Measurements from ENCODE around the gene MFGE8. TPM values are rescaled to one million over a fixed set of nuclear protein-coding genes. Genes with fewer than 3 reads are reported as not detected.

Gene MFGE8
- total RNA-seq, 4 donors from 2014 or later, result 341 to 594 (median 450) TPM

GRCh38 chr15:88902221-88902835 lies 10.9 kb downstream of the MFGE8 start:
- TF ChIP-seq, protein P1, sequence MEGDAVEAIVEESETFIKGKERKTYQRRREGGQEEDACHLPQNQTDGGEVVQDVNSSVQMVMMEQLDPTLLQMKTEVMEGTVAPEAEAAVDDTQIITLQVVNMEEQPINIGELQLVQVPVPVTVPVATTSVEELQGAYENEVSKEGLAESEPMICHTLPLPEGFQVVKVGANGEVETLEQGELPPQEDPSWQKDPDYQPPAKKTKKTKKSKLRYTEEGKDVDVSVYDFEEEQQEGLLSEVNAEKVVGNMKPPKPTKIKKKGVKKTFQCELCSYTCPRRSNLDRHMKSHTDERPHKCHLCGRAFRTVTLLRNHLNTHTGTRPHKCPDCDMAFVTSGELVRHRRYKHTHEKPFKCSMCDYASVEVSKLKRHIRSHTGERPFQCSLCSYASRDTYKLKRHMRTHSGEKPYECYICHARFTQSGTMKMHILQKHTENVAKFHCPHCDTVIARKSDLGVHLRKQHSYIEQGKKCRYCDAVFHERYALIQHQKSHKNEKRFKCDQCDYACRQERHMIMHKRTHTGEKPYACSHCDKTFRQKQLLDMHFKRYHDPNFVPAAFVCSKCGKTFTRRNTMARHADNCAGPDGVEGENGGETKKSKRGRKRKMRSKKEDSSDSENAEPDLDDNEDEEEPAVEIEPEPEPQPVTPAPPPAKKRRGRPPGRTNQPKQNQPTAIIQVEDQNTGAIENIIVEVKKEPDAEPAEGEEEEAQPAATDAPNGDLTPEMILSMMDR (IDR thresholded peaks at IDR 0.05), result no peak
- no peak for DNase-seq (ENCODE audit: low spot score)
- no peak for ATAC-seq (ENCODE audit: low FRiP score)

- TF ChIP-seq, protein P1 (IDR thresholded peaks at IDR 0.05), result no peak
- DNase-seq (ENCODE audit: low spot score), result no peak
- no peak for ATAC-seq (ENCODE audit: low FRiP score)
These were observed 11.5 kb downstream of the MFGE8 start for GRCh38 chr15:88901508-88902220.

DNA sequence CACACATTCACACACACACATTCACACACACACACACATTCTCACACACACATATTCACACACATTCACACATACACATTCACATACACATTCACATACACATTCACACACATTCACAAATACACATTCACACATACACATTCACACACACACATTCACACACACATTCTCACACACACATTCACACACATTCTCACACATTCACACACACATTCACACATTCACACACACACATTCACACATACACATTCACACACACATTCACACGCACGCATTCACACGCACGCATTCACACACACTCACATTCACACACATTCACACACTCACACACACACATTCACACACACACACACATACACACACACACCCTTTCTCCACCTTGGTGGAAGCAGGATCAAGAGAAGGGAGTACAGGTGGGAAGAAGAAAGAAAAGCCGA lies 12.2 kb downstream of the MFGE8 start:
- DNase-seq (ENCODE audit: low spot score) (no peak), ATAC-seq (ENCODE audit: low FRiP score) (no peak)
- TF ChIP-seq, protein P1 (IDR thresholded peaks at IDR 0.05), result no peak

DNA sequence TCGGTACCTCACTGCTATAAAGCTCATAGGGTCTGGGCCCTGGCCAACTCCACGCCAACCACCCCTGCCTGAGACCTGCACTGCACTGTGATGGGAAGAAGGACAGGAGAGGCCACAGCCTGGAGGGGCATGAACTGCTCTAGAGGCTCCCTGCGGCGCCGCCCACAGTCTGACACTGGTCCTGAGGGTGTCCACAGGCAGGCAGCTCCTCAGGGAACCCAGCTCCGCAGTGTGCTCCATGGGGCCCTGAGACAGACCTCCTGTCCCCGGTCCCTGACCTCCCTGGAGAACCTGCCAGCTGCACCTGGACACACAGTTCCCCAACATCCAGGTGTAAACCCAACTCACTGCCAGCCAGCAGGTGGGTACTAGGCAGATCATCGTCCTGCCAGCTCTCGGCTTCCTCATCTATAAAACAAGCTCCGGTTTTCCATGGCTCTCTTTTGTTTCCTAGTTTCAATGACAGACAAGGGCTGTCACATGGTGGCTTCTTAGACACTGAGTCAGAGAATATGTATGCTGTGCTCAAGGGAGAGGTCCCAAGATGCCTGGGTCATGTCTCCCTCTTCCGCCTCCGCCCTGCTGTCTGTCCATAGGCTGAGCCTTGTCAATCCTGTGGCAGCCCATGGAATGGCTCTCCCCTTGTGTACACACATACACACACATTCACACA lies 12.7 kb downstream of the MFGE8 start:
- TF ChIP-seq, protein P1 (IDR thresholded peaks at IDR 0.05), result no peak
- no peak for ATAC-seq (ENCODE audit: low FRiP score)
- no peak for DNase-seq (ENCODE audit: low spot score)

DNA sequence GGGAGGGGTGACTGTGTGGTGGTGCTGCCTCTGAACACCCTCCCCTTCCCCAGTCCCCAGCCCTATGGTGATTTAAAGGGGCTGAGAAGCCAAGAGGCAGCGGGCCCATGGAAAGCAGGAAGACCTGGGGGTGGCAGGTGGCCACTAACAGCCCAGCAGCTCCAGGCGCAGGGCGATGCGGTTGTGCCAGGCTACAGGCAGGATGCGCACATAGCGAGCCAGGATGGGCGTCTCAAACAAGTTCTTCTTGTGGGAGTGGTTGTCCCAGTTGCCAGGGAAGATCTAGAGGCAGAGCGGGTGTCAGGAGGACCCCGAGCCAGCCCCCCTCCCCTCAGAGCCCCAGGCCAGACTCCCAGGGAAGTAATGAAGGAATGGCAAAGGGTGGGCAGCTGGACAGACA lies 13.9 kb downstream of the MFGE8 start:
- ATAC-seq (ENCODE audit: low FRiP score) (no peak), DNase-seq (ENCODE audit: low spot score) (no peak)

GRCh38 chr15:88898736-88899135 lies 14.4 kb downstream of the MFGE8 start:
- TF ChIP-seq, protein P1 (IDR thresholded peaks at IDR 0.05), result no peak
- DNase-seq (ENCODE audit: low spot score), result no peak
- ATAC-seq (ENCODE audit: low FRiP score), result no peak

More for the DNA sequence above, 13.9 kb downstream of the MFGE8 start:
- TF ChIP-seq, protein P1 (IDR thresholded peaks at IDR 0.05), result no peak

Data from omental fat pad (tissue), 4 donors.